ENCODE results near the gene TRDN. TPM values are rescaled to one million over a fixed set of nuclear protein-coding genes. Genes with fewer than 3 reads are reported as not detected.

The TRDN gene
- total RNA-seq, 2 donors from 2014 or later, result 1.9 to 2.2 TPM

GRCh38 chr6:123648020-123648580, 11.3 kb upstream of the TRDN start:
- TF ChIP-seq, protein P1, sequence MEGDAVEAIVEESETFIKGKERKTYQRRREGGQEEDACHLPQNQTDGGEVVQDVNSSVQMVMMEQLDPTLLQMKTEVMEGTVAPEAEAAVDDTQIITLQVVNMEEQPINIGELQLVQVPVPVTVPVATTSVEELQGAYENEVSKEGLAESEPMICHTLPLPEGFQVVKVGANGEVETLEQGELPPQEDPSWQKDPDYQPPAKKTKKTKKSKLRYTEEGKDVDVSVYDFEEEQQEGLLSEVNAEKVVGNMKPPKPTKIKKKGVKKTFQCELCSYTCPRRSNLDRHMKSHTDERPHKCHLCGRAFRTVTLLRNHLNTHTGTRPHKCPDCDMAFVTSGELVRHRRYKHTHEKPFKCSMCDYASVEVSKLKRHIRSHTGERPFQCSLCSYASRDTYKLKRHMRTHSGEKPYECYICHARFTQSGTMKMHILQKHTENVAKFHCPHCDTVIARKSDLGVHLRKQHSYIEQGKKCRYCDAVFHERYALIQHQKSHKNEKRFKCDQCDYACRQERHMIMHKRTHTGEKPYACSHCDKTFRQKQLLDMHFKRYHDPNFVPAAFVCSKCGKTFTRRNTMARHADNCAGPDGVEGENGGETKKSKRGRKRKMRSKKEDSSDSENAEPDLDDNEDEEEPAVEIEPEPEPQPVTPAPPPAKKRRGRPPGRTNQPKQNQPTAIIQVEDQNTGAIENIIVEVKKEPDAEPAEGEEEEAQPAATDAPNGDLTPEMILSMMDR (IDR thresholded peaks at IDR 0.05), result no peak
- TF ChIP-seq POLR2A (IDR thresholded peaks at IDR 0.05) (no peak), POLR2AphosphoS5 (IDR thresholded peaks at IDR 0.05) (no peak)
- H3K4me1 ChIP-seq (replicated peaks), result no peaks in the 10 kb centered on the region
- WGBS, result 84% methylated on average over 1 of the region's 1 CpG
- no peak overlapping the region for H3K4me3 ChIP-seq
- intact Hi-C loops (cut with DNase I), result no loop called here
- no peak overlapping the region for H3K27ac ChIP-seq
- no peak for DNase-seq (ENCODE audit: low spot score)
- H3K27me3 ChIP-seq (replicated peaks; ENCODE audit: insufficient read depth), result no peaks in the 10 kb centered on the region
- H3K9me3 ChIP-seq, result no peaks in the 10 kb centered on the region
- H3K36me3 ChIP-seq, result no peaks in the 10 kb centered on the region

DNA sequence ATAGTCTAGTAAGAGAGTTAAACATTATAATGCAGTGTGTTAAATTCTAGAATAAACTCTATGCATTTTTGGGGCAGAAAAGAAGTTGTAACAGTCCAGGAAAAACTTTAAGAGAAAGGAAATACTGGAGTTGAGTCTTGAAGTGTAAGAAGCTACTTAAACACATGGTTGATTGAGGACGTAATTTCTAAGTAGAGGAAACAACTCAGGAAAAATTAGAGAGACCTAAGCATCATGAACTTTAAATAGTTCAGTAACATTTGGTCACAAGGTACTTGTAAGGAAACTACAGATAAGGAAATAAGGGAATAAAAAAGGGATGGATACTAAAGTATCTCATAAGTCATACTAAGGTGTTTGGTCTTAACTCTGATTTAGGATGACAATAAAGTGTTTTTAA, 4.7 kb upstream of the TRDN start:
- Histone ChIP-seq H3K9me3 (no peaks in the 10 kb centered on the region), H3K4me3 (no peak overlapping the region), H3K27ac (no peak overlapping the region), H3K4me1 (replicated peaks) (no peaks in the 10 kb centered on the region), H3K27me3 (replicated peaks; ENCODE audit: insufficient read depth) (no peaks in the 10 kb centered on the region), H3K36me3 (no peaks in the 10 kb centered on the region)
- intact Hi-C loops (cut with DNase I), result no loop called here
- TF ChIP-seq POLR2AphosphoS5 (IDR thresholded peaks at IDR 0.05) (no peak), POLR2A (IDR thresholded peaks at IDR 0.05) (no peak)
- TF ChIP-seq, protein P1 (IDR thresholded peaks at IDR 0.05), result no peak
- no peak for DNase-seq (ENCODE audit: low spot score)
- WGBS, result 82% methylated on average over 1 of the region's 1 CpG

DNA sequence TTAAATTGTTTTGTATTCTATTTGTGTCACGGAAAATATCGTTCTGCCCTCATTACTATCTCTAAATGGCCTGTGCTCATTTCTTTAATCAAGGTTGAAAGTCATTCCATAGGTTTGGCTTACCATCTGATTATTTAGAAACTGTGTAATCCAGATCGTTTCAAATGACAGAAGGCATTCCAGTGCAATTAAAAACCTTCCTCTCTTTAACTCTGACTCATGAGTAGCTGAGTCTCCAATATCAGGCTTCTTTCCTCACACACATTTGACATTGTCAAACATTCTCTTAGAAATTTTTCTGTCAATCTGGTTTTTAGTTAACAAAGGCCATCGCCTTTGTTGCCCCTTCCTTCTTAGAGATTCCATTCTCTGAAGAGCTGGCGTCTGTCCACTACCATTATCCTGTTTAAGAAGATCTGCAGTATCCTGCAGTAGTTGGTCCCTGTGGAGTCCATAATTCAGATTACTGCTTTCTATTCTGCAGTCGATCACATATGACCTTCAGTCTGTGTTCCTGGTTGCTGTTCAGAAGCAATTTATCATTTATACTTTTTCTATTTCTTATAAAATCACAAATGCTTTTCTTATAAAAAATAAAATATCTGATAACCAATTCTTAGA, 3.9 kb upstream of the TRDN start:
- TF ChIP-seq POLR2A (IDR thresholded peaks at IDR 0.05), result no peak
- no peak for TF ChIP-seq POLR2AphosphoS5 (IDR thresholded peaks at IDR 0.05)
- TF ChIP-seq, protein P1 (IDR thresholded peaks at IDR 0.05), result no peak
- no peak for DNase-seq (ENCODE audit: low spot score)
- H3K27ac ChIP-seq, result no peak overlapping the region
- no peaks in the 10 kb centered on the region for H3K36me3 ChIP-seq
- intact Hi-C loops (cut with DNase I), result no loop called here
- no peaks in the 10 kb centered on the region for H3K4me1 ChIP-seq (replicated peaks)
- no peaks in the 10 kb centered on the region for H3K9me3 ChIP-seq
- no peak overlapping the region for H3K4me3 ChIP-seq
- 69% methylated on average over 6 of the region's 6 CpGs for WGBS
- no peaks in the 10 kb centered on the region for H3K27me3 ChIP-seq (replicated peaks; ENCODE audit: insufficient read depth)

- WGBS, result 26% methylated on average over 1 of the region's 1 CpG
- no peak overlapping the region for H3K4me3 ChIP-seq
- H3K4me1 ChIP-seq (replicated peaks), result no peaks in the 10 kb centered on the region
- intact Hi-C loops (cut with DNase I), result no loop called here
- H3K9me3 ChIP-seq, result no peaks in the 10 kb centered on the region
- H3K36me3 ChIP-seq, result no peaks in the 10 kb centered on the region
- no peak for DNase-seq (ENCODE audit: low spot score)
- TF ChIP-seq POLR2A (IDR thresholded peaks at IDR 0.05) (no peak), POLR2AphosphoS5 (IDR thresholded peaks at IDR 0.05) (no peak)
- TF ChIP-seq, protein P1 (IDR thresholded peaks at IDR 0.05), result no peak
- no peak overlapping the region for H3K27ac ChIP-seq
- no peaks in the 10 kb centered on the region for H3K27me3 ChIP-seq (replicated peaks; ENCODE audit: insufficient read depth)
Measured at GRCh38 chr6:123638865-123639264, 2.1 kb upstream of the TRDN start.

DNA sequence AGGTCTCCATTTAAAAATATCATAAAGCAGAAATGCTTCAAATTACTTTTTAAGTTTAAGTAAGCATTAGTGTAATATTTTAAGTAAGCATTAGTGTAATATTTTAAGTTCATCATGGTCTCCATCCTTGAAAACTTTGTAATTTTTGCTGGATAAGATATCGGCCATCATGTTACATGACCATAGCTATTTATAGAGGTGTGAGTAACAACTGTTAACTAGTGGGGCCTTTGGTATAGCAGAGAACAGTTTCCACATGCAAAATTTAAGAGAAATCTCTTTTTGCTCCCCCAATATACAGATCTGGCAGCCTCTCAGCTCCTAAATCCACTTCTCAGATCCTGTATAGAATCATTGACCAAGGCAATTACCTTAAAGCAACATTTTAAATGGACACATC, 468 bp downstream of the TRDN start:
- intact Hi-C loops (cut with DNase I), result no loop called here
- no peak overlapping the region for H3K4me3 ChIP-seq
- H3K27ac ChIP-seq, result no peak overlapping the region
- DNase-seq (ENCODE audit: low spot score), result no peak
- H3K36me3 ChIP-seq, result no peaks in the 10 kb centered on the region
- H3K9me3 ChIP-seq, result no peaks in the 10 kb centered on the region
- 59% methylated on average over 1 of the region's 1 CpG for WGBS
- TF ChIP-seq, protein P1 (IDR thresholded peaks at IDR 0.05), result no peak
- TF ChIP-seq POLR2A (IDR thresholded peaks at IDR 0.05) (no peak), POLR2AphosphoS5 (IDR thresholded peaks at IDR 0.05) (no peak)
- H3K4me1 ChIP-seq (replicated peaks), result no peaks in the 10 kb centered on the region
- H3K27me3 ChIP-seq (replicated peaks; ENCODE audit: insufficient read depth), result no peaks in the 10 kb centered on the region
